ENCODE results near the gene CHST15. TPM values are rescaled to one million over a fixed set of nuclear protein-coding genes. Genes with fewer than 3 reads are reported as not detected.

The CHST15 gene
- polyA plus RNA-seq, 1 experiment: 6.2 TPM

DNA sequence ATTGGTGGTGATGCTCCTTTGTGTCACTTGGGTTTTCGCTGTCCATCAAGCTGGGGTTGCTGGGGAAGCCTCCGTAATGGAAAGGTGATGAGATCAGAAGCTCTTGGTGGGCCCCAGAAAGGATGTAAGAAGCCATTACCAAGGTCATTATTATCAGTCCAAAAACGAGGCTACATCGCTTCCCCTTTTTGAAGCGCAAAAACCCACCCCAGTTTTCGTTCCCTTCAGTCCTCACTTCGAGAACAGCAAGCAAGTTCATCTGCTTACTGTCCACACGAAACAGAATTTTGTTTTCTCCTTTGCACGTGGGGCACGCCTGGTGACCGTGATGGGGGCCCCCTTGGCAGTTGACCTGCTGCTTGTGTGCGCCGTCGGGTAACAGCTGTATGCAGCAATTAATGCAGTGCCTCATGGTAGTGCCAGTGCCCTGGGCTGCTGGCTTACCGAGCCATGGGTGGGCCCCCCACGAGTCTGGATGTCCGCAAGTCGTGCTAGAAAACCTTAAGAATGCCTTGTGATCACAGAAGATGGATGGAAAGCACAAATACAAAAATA lies 47.5 kb downstream of the CHST15 start:
- no peaks in the 10 kb centered on the region for H3K36me3 ChIP-seq (ENCODE audit: control insufficient read depth, insufficient read depth, low read length)
- no peak for DNase-seq (ENCODE audit: low read depth)
- H3K27me3 ChIP-seq (ENCODE audit: control insufficient read depth, insufficient read depth, low read length): no peaks in the 10 kb centered on the region
- H3K4me3 ChIP-seq (ENCODE audit: low read depth, low read length): no peak overlapping the region
- TF ChIP-seq CTCF (IDR thresholded peaks at IDR 0.05; ENCODE audit: insufficient read depth, low read depth, low read length): no peak
- POLR2A ChIA-PET: no interaction called here
- CTCF ChIA-PET: interaction anchor here (1.0 kb wide), 1 partner anchor 10 kb away, joined by 4 read pairs; no protein-coding TSS in a partner anchor

GRCh38 chr10:124045276-124045675 lies 48.1 kb downstream of the CHST15 start:
- H3K27me3 ChIP-seq (ENCODE audit: control insufficient read depth, insufficient read depth, low read length): no peaks in the 10 kb centered on the region
- no peak for DNase-seq (ENCODE audit: low read depth)
- no peak overlapping the region for H3K4me3 ChIP-seq (ENCODE audit: low read depth, low read length)
- CTCF ChIA-PET: interaction anchor here (1.0 kb wide), 1 partner anchor 9 kb away, joined by 4 read pairs; no protein-coding TSS in a partner anchor
- TF ChIP-seq CTCF (IDR thresholded peaks at IDR 0.05; ENCODE audit: insufficient read depth, low read depth, low read length): no peak
- H3K36me3 ChIP-seq (ENCODE audit: control insufficient read depth, insufficient read depth, low read length): no peaks in the 10 kb centered on the region
- POLR2A ChIA-PET: no interaction called here

DNA sequence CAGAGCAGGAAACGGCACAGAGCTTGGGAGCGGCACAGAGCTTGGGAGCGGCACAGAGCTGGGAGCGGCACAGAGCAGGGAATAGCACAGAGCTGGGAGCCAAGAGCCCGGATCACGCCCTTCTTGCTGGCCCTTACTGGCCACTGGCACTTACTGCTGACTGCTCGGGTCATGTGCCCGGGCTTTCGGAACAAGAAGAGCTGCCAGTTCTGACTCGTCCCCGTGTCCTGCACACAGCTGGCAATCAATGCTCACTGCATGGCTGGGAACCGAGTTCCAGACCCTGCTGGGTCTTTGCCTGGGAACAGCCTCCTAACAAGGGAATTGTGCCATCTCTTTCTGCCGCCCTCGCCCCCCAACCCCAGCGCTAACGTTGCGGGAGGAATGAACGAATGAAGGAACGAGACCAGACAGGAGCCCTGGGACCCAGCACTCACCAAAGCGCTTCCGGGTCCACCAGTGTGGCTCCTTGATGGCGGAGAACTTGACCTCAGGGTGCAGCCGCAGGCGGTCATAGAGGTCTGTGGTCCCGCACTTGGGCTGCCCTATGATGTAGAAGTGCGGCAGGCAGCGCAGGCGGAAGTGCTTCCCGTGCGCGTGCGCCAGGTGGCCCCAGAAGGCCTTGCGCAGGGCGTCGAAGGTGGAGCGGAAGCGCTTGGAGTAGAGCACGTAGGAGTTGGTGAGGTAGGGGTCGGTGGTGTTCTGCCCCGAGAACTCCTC lies 49.1 kb downstream of the CHST15 start:
- CTCF ChIA-PET: interaction anchor here (1.0 kb wide), 1 partner anchor 11 kb away, joined by 3 read pairs; no protein-coding TSS in a partner anchor
- Histone ChIP-seq H3K27me3 (ENCODE audit: control insufficient read depth, insufficient read depth, low read length) (no peaks in the 10 kb centered on the region), H3K36me3 (ENCODE audit: control insufficient read depth, insufficient read depth, low read length) (no peaks in the 10 kb centered on the region), H3K4me3 (ENCODE audit: low read depth, low read length) (no peak overlapping the region)
- DNase-seq (ENCODE audit: low read depth): no peak
- TF ChIP-seq CTCF (IDR thresholded peaks at IDR 0.05; ENCODE audit: insufficient read depth, low read depth, low read length): no peak
- POLR2A ChIA-PET: interaction anchor here (0.6 kb wide), 1 partner anchor 192 kb away, joined by 4 read pairs; no protein-coding TSS in a partner anchor

- Histone ChIP-seq H3K4me3 (ENCODE audit: low read depth, low read length) (no peak overlapping the region), H3K27me3 (ENCODE audit: control insufficient read depth, insufficient read depth, low read length) (no peaks in the 10 kb centered on the region), H3K36me3 (ENCODE audit: control insufficient read depth, insufficient read depth, low read length) (no peaks in the 10 kb centered on the region)
- TF ChIP-seq CTCF (IDR thresholded peaks at IDR 0.05; ENCODE audit: insufficient read depth, low read depth, low read length): no peak
- DNase-seq (ENCODE audit: low read depth): no peak
- CTCF ChIA-PET: interaction anchor here (0.6 to 1.6 kb wide), 3 partner anchors 10 to 346 kb away, joined by 3 to 4 read pairs (median 4); no protein-coding TSS in a partner anchor
- POLR2A ChIA-PET: no interaction called here
These were observed 49.9 kb downstream of the CHST15 start for GRCh38 chr10:124043310-124044142.

All from BJ (cell line).